ENCODE results near the gene ZNF92. TPM values are rescaled to one million over a fixed set of nuclear protein-coding genes. Genes with fewer than 3 reads are reported as not detected.

Gene ZNF92
- total RNA-seq: 44.1 TPM

DNA sequence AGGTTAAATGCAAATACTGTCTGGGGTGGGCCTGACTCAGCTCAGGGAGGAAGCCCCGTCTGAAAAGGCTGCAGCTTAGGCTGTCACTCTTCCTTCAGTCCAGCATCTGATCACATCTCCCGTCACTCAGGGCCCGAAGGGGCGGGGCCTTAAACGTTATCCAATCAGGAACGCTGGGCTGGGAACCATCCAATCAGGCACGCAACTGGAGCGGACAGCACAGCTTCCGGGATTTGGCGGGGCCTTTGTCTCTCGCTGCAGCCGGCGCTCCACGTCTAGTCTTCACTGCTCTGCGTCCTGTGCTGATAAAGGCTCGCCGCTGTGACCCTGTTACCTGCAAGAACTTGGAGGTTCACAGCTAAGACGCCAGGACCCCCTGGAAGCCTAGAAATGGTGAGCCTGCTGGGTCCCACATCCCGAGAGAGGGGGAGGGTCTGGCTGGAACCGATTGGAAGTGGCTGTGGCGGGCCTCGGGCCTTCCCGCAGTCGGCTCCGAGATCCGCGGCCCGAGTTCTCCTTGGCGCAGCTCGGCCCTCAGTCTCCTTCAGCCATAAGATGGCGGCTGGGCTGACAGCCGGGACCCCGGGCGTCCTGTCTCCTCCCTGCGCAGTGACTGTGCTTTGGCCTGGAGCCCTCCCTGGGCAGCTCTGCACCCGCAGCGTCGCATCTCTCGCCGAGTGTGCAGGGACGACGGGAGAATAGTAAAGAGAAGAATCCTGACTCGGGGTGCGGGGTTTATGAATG is at the start of gene ZNF92:
ZNF92 (plus strand) TSS at position 248 of the 744 bp plus-strand sequence; CDS start at position 391, 143 bp downstream.

Data from parietal lobe (tissue), 1 donor.